Stomach (tissue), 4 donors: ENCODE measurements around the gene ZNF81.

Experiments used
- POLR2A ChIP-seq, 4 donors: fragments of 450-650 bp; IDR thresholded peaks; one replicate each; pipeline ENCODE4 v1.6.1; 2016; ENCODE audit warnings: antibody characterized with exemption in 4 of 4, control low read depth in 2 of 4, mild to moderate bottlenecking in 1 of 4, moderate library complexity in 1 of 4
- TF ChIP-seq, protein P1 (sequence below), 7 experiments: fragments of 450-650 bp in 4 of 7; fragments of 200-600 bp in 3 of 7; sonication (generic) in 3 of 7; IDR thresholded peaks; one replicate each; pipeline ENCODE4 v1.5.1; 2016 to 2019; ENCODE audit warnings: antibody characterized with exemption in 7 of 7, control low read depth in 2 of 7, mild to moderate bottlenecking in 1 of 7

DNA sequence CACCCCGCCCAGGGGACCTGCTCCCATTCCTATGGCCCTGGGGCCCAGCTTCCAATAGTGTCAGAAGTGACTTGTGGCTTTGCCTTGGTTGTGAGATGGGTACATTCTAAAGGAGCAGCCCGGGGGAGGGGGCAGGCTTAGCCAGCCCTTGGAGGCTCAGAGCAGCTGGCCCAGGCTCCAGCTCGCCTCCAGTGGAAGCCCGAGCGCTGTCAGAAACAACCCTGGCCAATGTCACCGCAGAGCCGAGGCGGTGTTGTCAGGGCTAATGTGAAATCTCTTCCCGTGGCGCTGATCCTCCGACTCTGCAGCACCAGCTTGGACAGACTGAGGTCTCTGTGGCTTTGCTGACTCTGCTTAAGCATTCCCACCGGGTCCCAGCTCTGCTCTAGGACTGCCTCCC is 29.2 kb upstream of the ZNF81 start:
- TF ChIP-seq, protein P1, sequence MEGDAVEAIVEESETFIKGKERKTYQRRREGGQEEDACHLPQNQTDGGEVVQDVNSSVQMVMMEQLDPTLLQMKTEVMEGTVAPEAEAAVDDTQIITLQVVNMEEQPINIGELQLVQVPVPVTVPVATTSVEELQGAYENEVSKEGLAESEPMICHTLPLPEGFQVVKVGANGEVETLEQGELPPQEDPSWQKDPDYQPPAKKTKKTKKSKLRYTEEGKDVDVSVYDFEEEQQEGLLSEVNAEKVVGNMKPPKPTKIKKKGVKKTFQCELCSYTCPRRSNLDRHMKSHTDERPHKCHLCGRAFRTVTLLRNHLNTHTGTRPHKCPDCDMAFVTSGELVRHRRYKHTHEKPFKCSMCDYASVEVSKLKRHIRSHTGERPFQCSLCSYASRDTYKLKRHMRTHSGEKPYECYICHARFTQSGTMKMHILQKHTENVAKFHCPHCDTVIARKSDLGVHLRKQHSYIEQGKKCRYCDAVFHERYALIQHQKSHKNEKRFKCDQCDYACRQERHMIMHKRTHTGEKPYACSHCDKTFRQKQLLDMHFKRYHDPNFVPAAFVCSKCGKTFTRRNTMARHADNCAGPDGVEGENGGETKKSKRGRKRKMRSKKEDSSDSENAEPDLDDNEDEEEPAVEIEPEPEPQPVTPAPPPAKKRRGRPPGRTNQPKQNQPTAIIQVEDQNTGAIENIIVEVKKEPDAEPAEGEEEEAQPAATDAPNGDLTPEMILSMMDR (IDR thresholded peaks at IDR 0.05), result no peak
- no peak for TF ChIP-seq POLR2A (IDR thresholded peaks at IDR 0.05)
